CD4-positive, alpha-beta T cell (primary cell): Measurements from ENCODE around the gene ENPP5. TPM values are rescaled to one million over a fixed set of nuclear protein-coding genes. Genes with fewer than 3 reads are reported as not detected.

ENCODE experiments used
- ATAC-seq: fragments of 200-7000 bp; cut with Tn5 transposase; one replicate; pipeline ENCODE4 v1.10.0; 2022; ENCODE audit warnings: mild to moderate bottlenecking; ENCODE audit not compliant: poor library complexity
- CTCF ChIA-PET: fragments of 350-600 bp; sonication (Branson Sonifier 250); formaldehyde crosslinking; loops from one replicate; lab custom pipeline; 2021; ENCODE audit warnings: antibody characterized with exemption, inconsistent platforms; lab: Charles Lee
- POLR2A ChIA-PET: fragments of 350-600 bp; sonication (Branson Sonifier 250); formaldehyde crosslinking; loops from one replicate; lab custom pipeline; 2021; ENCODE audit warnings: antibody characterized with exemption, inconsistent platforms; lab: Charles Lee
- DNase-seq, 14 experiments: peaks; one replicate each; pipeline ENCODE4 v3.0.0-alpha.2; 2013 to 2020; ENCODE audit warnings: mixed read lengths in 2 of 14
- H3K27ac ChIP-seq, 2 donors: one replicate each; pipeline versions ENCODE4 v1.5.1 to v1.7.0; 2013; ENCODE audit warnings: low read length in 2 of 2, low read depth in 1 of 2, mild to moderate bottlenecking in 1 of 2
- H3K27me3 ChIP-seq, 2 experiments: 1 replicate in 1 of 2; 2 replicates in 1 of 2; pipeline versions ENCODE4 v1.6.1 to v1.7.0; 2013; ENCODE audit warnings: low read length in 2 of 2, control low read depth in 1 of 2, mild to moderate bottlenecking in 1 of 2, moderate library complexity in 1 of 2; ENCODE audit not compliant: insufficient read depth in 2 of 2, control insufficient read depth in 1 of 2
- H3K36me3 ChIP-seq: one replicate; pipeline ENCODE4 v1.6.1; 2013; ENCODE audit warnings: low read length, control low read depth; ENCODE audit not compliant: insufficient read depth
- H3K4me1 ChIP-seq: one replicate; pipeline ENCODE4 v1.6.1; 2013; ENCODE audit warnings: low read length, control low read depth; ENCODE audit not compliant: insufficient read depth
- H3K4me3 ChIP-seq: one replicate; pipeline ENCODE4 v1.5.1; 2013; ENCODE audit warnings: mild to moderate bottlenecking, low read length, moderate library complexity
- H3K9me3 ChIP-seq, 2 experiments: 1 replicate in 1 of 2; 2 replicates in 1 of 2; pipeline versions ENCODE4 v1.6.1 to v1.7.0; 2013; ENCODE audit warnings: low read length in 2 of 2, mild to moderate bottlenecking in 2 of 2, control low read depth in 1 of 2, moderate library complexity in 1 of 2; ENCODE audit not compliant: control insufficient read depth in 1 of 2, insufficient read depth in 1 of 2
- H3K27ac Mint-ChIP-seq: one replicate; pipeline ENCODE4 v1.8.0; 2020; ENCODE audit warnings: mixed read lengths
- H3K27me3 Mint-ChIP-seq: one replicate; pipeline ENCODE4 v1.8.0; 2021; ENCODE audit warnings: mixed read lengths
- H3K36me3 Mint-ChIP-seq: one replicate; pipeline ENCODE4 v1.8.0; 2021; ENCODE audit warnings: low read depth, mixed read lengths
- H3K4me1 Mint-ChIP-seq: one replicate; pipeline ENCODE4 v1.8.0; 2021; ENCODE audit warnings: low read depth, mixed read lengths
- H3K4me3 Mint-ChIP-seq: one replicate; pipeline ENCODE4 v1.8.0; 2020; ENCODE audit warnings: mild to moderate bottlenecking, mixed read lengths
- H3K9me3 Mint-ChIP-seq: one replicate; pipeline ENCODE4 v1.8.0; 2020; ENCODE audit warnings: mixed read lengths
- CTCF ChIP-seq: fragments of 200-600 bp; IDR thresholded peaks from one replicate; pipeline ENCODE4 v1.8.0; 2022; ENCODE audit warnings: antibody characterized with exemption, mild to moderate bottlenecking
- intact Hi-C, 2 experiments: fragments of 100-400 bp; cut with DNase I in 1 of 2; cut with micrococcal nuclease in 1 of 2; formaldehyde crosslinking; loops; one replicate each; pipeline versions ENCODE4 v1.15.1 to v1.9.0; 2023 to 2025; cut with DNase I, micrococcal nuclease
- total RNA-seq, 174 experiments: library from RNA in 2 of 174; stranded (reverse) in 2 of 174; gene quantifications; one replicate each; pipeline ENCODE4 v1.2.3 and lab custom pipeline; 2021 to 2026

The ENPP5 gene
- total RNA-seq, 2 experiments from 2014 or later: 0.11 to 0.19 TPM

GRCh38 chr6:46203391-46204177 is 32.8 kb upstream of the ENPP5 start:
- no peak overlapping the region for H3K4me3 Mint-ChIP-seq
- H3K4me1 Mint-ChIP-seq: no peaks in the 10 kb centered on the region
- H3K27me3 ChIP-seq: peaks cover 0 to 3% of the 10 kb centered on the region in 2 experiments
- no peak for DNase-seq
- H3K9me3 Mint-ChIP-seq: no peaks in the 10 kb centered on the region
- no peak for ATAC-seq
- ChIA-PET CTCF (no interaction called here), POLR2A (no interaction called here)
- H3K27ac Mint-ChIP-seq: no peak overlapping the region
- no peaks in the 10 kb centered on the region for H3K36me3 ChIP-seq
- H3K4me1 ChIP-seq: no peaks in the 10 kb centered on the region
- TF ChIP-seq CTCF: no peak
- H3K27ac ChIP-seq: no peak overlapping the region
- intact Hi-C loops: no loop called here
- peaks cover 3% of the 10 kb centered on the region for H3K27me3 Mint-ChIP-seq
- no peaks in the 10 kb centered on the region for H3K36me3 Mint-ChIP-seq
- peaks cover 0 to 7% of the 10 kb centered on the region in 2 experiments for H3K9me3 ChIP-seq
- no peak overlapping the region for H3K4me3 ChIP-seq

- ChIA-PET CTCF (interaction anchor here (1.1 kb wide), 1 partner anchor 18 kb away, joined by 3 read pairs; no protein-coding TSS in a partner anchor), POLR2A (no interaction called here)
- TF ChIP-seq CTCF: no peak
- ATAC-seq (no peak), DNase-seq (no peak)
- no peaks in the 10 kb centered on the region for H3K9me3 Mint-ChIP-seq
- no peaks in the 10 kb centered on the region for H3K36me3 ChIP-seq
- no peaks in the 10 kb centered on the region for H3K36me3 Mint-ChIP-seq
- peaks cover 0 to 3% of the 10 kb centered on the region in 2 experiments for H3K27me3 ChIP-seq
- no peak overlapping the region for H3K4me3 ChIP-seq
- peaks cover 11% of the 10 kb centered on the region for H3K27me3 Mint-ChIP-seq
- H3K27ac ChIP-seq: no peak overlapping the region
- H3K27ac Mint-ChIP-seq: no peak overlapping the region
- H3K9me3 ChIP-seq: peaks cover 0 to 7% of the 10 kb centered on the region in 2 experiments
- no peaks in the 10 kb centered on the region for H3K4me1 ChIP-seq
- no peak overlapping the region for H3K4me3 Mint-ChIP-seq
- no peaks in the 10 kb centered on the region for H3K4me1 Mint-ChIP-seq
- intact Hi-C loops: no loop called here
Observed at GRCh38 chr6:46201702-46202101, 30.9 kb upstream of the ENPP5 start.

- no peaks in the 10 kb centered on the region for H3K9me3 Mint-ChIP-seq
- Histone ChIP-seq H3K9me3 (no peaks in the 10 kb centered on the region), H3K27ac (no peak overlapping the region), H3K36me3 (no peaks in the 10 kb centered on the region), H3K4me3 (no peak overlapping the region), H3K4me1 (no peaks in the 10 kb centered on the region), H3K27me3 (peaks cover 0 to 9% of the 10 kb centered on the region in 2 experiments)
- CTCF ChIA-PET: no interaction called here
- POLR2A ChIA-PET: no interaction called here
- DNase-seq: no peak
- H3K27me3 Mint-ChIP-seq: peaks cover 16% of the 10 kb centered on the region
- no peak overlapping the region for H3K27ac Mint-ChIP-seq
- no peak overlapping the region for H3K4me3 Mint-ChIP-seq
- TF ChIP-seq CTCF: no peak
- H3K4me1 Mint-ChIP-seq: no peaks in the 10 kb centered on the region
- intact Hi-C loops: no loop called here
- H3K36me3 Mint-ChIP-seq: no peaks in the 10 kb centered on the region
- no peak for ATAC-seq
Observed at GRCh38 chr6:46199387-46199786, 28.6 kb upstream of the ENPP5 start.
